NCI-H82 (cell line): Measurements from ENCODE around the gene TGFB2.
"Not testable (repeated sequence)": the region's sequence is repeated elsewhere in the genome, so short reads cannot be mapped to it uniquely, and the experiment has no call there.

Experiments used
- DNase-seq: peaks from one replicate; lab custom pipeline; 2025; lab: John Stamatoyannopoulos, UW

The TGFB2 gene

GRCh38 chr1:218344814-218345672 lies at the start of gene TGFB2:
Gene TGFB2 (plus strand): TSS chr1:218345336. CDS start chr1:218346702, 1,366 bp downstream.
- DNase-seq, result peak; percentile 79

GRCh38 chr1:218296162-218296561 lies 49.0 kb upstream of the TGFB2 start:
- DNase-seq, result no peak

DNA sequence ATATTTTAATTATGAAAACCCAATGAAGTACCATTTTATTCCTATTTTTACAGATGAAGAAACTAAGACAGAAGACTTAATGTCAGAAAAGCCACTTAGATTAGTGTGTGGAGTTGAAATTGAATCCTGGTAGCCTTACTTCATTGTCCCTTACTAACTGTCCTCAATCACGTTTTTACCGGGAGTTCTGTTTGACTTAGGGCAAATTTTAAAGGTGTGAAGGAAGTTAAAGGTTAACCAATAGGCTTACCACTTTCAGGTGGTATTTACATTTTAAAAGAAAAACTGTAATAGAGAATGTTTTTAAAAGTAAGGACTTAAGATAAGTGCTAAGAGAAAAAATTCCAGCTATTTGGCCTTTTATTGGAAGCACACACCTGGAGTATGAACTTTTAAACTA lies 47.7 kb upstream of the TGFB2 start:
- DNase-seq, result no peak

GRCh38 chr1:218297867-218298266 lies 47.3 kb upstream of the TGFB2 start:
- no peak for DNase-seq

- DNase-seq, result peak; percentile 26
Measured at GRCh38 chr1:218298398-218298797, 46.7 kb upstream of the TGFB2 start.

- peak; percentile 33 for DNase-seq
Measured at GRCh38 chr1:218299416-218299815, 45.7 kb upstream of the TGFB2 start.

DNA sequence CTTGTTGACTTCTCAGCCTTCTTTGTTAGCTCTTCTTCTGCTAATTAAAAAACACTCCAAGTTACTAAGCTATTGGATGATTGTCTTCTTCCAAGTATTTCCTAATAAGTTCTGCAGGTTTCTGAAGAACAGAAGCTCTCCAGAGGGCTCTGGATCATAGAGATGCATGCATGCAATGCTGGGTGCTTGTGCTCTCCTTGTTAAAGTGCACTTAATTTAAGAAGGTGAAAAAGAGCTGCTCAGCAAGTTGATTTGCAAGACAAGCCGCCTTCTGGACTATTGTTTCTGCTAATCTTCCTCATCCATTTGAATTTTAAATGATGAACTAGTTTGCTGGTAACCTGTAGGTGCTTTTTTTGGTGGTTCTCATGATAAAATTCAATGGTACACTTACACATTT lies 43.9 kb upstream of the TGFB2 start:
- no peak for DNase-seq

DNA sequence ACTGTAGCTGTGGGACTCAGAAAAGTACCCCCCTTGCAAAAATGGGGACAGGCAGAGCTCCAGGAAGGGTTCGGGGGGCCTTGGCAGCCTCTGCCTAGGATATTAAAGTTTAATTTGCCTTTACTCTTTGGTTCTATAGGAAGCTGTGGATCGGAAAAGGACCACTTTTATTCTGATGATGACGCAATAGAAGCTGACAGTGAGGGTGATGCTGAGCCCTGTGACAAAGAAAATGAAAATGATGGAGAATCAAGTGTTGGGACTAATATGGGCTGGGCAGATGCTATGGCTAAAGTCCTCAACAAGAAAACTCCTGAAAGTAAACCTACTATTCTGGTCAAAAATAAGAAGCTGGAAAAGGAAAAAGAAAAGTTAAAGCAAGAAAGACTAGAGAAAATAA lies 43.0 kb upstream of the TGFB2 start:
- no peak for DNase-seq

DNA sequence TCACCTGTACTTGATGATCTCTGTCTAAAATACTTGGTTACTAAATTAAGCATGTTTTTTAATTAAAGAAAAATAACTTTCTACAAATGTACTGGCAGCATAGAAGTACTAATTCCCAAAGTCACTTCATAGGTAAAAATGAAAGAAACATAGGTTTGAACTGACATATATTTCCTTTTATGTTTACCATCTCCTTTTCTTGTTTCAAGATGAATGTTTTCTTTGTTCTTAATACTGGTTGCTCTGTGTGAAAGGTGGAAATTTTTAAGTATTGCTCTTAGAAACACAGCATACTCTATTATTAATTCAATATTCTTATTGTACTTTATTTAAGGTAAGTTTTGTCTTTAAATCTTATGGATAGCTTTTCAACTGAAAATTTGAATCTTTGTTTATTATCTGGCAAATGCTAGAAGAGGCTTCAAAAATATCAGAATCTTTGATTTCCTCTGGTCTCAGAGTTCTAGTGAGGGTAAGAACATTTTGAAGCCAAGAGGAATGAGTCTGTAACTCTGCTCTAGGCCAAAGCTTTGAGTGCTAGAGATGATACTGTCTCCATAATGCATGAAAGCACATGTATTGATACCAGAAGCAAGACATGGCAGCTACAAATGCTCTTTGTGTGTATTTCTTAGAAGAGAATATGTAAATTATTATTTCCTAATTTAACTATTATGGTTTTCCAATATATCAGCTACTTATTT lies 41.8 kb upstream of the TGFB2 start:
- DNase-seq, result no peak

DNA sequence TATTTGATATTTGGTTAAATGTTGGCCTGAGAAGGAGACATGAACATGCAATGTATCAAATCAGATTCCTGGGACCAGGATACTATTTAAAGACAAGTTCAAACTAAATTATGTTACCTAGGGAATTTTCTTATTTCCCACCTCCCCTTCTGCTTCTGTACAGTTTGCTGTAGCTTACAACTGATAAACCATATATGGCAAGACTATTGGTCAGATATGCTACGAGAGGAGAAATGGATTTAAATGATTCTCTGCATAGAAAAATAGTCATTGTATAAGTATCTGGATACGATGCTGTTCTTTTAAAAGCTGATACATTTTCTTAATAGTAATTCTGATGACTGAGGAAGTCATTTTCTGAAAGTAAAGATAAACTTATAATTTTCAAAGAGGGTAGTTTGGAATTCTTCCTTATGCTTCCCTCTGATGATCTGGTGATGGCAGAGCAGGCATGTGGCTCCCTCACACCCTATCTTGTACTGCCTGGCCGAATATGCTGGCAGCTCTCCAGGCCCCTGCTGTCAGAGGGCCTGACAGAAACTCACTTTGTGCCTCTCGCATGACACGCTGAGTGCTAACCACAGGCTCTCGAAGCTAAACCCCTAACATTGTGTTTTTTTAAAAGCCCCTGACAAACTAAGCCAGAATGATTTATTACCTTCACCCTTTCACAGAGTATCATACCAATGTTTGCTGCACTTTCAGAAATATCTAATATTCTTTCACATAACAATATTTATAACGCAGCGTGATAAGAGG lies 40.7 kb upstream of the TGFB2 start:
- no peak for DNase-seq

GRCh38 chr1:218305472-218306064 lies 39.6 kb upstream of the TGFB2 start:
- no peak for DNase-seq

GRCh38 chr1:218312509-218312908 lies 32.6 kb upstream of the TGFB2 start:
- DNase-seq, result no peak

GRCh38 chr1:218314316-218314715 lies 30.8 kb upstream of the TGFB2 start:
- DNase-seq, result no peak

GRCh38 chr1:218315638-218316037 lies 29.5 kb upstream of the TGFB2 start:
- no peak for DNase-seq

GRCh38 chr1:218317061-218317460 lies 28.1 kb upstream of the TGFB2 start:
- peak; percentile 16 for DNase-seq

- DNase-seq, result not testable (repeated sequence)
Measured at GRCh38 chr1:218320182-218320581, 25.0 kb upstream of the TGFB2 start.

GRCh38 chr1:218322762-218323161 lies 22.4 kb upstream of the TGFB2 start:
- no peak for DNase-seq

DNA sequence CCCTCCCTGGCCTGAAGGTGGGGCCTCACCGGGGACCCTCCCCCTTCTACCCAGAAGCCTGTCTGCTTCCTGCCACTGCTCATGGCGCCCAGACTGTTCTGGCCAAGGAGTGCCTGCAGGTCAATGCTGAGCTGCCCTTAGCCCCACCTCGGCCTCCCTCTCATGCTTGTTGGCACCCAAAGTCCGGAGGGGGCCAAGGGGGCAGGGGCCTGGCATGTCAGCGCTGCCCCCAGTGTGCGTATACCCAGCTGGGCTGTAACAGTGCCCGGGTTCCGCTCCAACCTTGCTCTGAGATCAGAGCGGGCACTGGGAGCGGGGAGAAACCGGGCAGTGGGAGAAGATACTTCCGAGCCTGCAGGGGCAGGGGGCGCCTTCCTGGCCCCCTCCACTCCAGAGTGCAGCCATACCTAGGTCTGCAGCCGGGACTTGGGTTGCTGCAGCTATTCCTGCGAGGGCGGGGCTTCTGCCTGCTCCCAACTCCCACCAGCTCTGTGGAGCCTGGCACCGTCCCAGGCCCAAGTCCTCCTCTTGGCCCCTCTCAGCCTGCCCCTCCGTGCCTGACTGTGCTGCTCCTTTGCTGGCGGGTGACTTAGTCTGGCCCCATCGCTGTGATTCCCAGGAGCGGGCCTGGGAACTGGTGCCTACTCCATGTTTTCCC lies 21.4 kb upstream of the TGFB2 start:
- DNase-seq, result no peak

DNA sequence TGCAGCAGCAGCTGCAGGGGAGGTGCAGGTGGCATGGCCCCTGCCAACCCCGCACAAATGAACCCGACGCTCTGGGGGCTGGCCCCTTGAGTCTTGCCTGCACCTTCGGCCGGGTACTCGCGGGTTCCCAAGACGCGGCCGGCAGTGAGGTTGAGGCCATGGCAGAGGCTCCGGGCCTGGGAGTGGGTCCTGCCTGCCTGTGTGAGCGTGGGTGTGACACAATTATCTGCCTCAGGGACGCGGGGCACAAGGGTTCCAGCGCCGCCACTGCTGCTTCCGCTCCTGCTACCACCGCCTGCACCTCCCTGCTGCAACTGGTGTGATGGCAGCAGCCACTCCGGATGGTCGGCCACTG lies 20.9 kb upstream of the TGFB2 start:
- DNase-seq, result no peak

DNA sequence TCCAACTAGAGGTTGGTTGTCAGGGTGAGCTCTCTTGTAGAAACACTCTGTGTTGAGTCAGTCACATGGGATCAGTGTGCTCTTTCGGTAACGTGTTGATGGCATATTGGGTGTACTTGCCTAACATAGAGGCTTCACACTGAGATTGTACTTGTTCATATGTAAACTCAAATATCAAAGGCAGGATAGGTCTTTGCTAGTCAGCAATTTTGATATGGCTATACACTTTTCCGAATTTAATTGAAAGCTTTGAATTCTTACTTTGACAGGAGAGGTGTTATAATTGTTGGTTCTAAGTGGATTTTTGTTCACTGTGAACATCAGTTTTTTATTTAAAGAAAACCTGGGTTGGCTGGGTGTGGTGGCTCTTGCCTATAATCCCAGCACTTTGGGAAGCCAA lies 16.4 kb upstream of the TGFB2 start:
- DNase-seq, result no peak

DNA sequence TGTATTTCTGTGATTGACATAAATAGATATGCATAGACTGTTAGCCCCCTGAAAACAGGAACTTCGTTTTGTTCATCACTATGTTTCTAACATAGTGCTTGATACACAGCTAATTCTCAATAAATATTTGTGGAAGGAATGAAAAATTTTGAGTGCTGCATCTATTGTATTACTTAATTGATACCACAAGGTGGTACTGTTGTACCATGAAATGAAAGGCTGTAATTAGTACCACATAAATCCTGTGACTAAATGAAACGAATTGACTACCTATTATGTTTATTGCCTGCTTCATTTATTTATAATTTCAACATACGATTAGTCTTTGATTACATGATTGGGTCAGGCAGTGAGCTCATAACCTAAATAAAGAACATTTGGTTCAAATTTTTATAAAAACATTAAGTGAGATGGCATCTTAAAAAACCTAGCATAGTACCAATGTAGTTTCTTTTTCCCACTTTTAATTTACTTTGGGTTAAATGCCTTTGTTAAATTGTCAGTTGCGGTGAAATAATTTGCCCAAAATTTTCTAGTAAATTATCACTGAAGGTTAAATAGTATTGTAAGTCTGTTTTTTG lies 15.0 kb upstream of the TGFB2 start:
- DNase-seq, result peak; percentile 60
